ENCODE data around the gene MKNK1. TPM values are rescaled to one million over a fixed set of nuclear protein-coding genes. Genes with fewer than 3 reads are reported as not detected.

MKNK1 gene
- polyA plus RNA-seq, 1 of the 3 experiments (the other 2 are of a cell fraction) = 28.2 TPM

DNA sequence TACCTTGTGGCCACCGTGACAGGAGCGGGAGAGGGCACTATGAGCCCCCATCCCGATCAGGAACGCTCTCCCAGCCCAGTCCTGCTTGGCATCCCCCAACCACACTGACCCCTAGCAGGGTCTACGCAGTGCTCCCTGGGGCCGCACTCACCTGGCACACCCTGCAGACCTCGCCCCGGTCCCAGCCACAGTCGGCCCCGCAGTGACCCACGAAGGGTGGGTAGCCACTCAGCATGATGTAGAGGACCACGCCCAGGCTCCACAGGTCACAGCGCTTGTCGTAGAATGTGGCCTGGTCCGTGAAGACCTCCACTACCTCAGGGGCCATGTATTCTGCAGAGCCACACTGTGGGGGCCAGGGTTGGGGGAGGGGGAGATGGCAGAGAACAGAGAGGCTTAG lies 41.6 kb downstream of the MKNK1 start:
- CTCF ChIA-PET = interaction anchor here (1.3 to 3.7 kb wide), 3 partner anchors 15 to 163 kb away, joined by 3 to 11 read pairs (median 5); no protein-coding TSS in a partner anchor
- H3K4me3 ChIP-seq (ENCODE audit: low read depth in 2 of 2, low read length in 1 of 2) = no peak overlapping the region
- POLR2A ChIA-PET = no interaction called here

DNA sequence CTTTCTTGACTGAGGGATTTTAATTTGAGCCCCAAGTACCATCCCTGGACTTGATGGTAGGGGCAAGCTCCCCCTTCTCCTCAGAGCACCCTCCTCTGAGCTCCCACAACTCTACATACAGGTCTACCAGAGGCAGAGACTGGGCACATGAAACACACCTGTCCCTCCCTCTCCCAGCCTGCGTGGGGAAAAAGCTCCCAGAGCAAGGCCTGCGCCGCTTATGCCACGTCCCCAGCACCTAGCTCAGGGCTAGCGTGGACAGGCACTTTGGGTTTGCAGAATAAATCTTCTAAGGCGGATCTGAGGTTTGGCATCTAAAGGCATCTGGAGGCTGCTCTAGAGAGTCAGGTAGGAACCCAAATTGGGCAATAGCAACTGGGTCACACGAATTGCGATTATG lies 45.1 kb downstream of the MKNK1 start:
- POLR2A ChIA-PET = interaction anchor here (0.7 kb wide), 1 partner anchor 14 kb away, joined by 3 read pairs; no protein-coding TSS in a partner anchor

More for the DNA sequence above, 41.6 kb downstream of the MKNK1 start:
- no peak for TF ChIP-seq TCF12 (IDR thresholded peaks at IDR 0.05)
- TF ChIP-seq GATA2 (CRISPR knock-in tag; IDR thresholded peaks at IDR 0.05) = no peak
- TF ChIP-seq, protein P1, sequence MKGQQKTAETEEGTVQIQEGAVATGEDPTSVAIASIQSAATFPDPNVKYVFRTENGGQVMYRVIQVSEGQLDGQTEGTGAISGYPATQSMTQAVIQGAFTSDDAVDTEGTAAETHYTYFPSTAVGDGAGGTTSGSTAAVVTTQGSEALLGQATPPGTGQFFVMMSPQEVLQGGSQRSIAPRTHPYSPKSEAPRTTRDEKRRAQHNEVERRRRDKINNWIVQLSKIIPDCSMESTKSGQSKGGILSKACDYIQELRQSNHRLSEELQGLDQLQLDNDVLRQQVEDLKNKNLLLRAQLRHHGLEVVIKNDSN (IDR thresholded peaks at IDR 0.05; ENCODE audit: borderline replicate concordance, low read depth) = no peak
- TF ChIP-seq TEAD4 (IDR thresholded peaks at IDR 0.05; ENCODE audit: borderline replicate concordance, insufficient read depth) = no peak
- no peak for TF ChIP-seq RFX5 (IDR thresholded peaks at IDR 0.05; ENCODE audit: low read length)
- WGBS (ENCODE audit: low lambda C conversion rate) = 96% methylated on average over 14 of the region's 15 CpGs
- H2AFZ ChIP-seq (ENCODE audit: low read depth) = no peak overlapping the region
- peaks cover 3 to 11% of the 10 kb centered on the region in 2 experiments for H3K36me3 ChIP-seq (replicated peaks in 1 of 2; ENCODE audit: control insufficient read depth in 1 of 2, insufficient read depth in 2 of 2, low read length in 1 of 2)
- no peaks in the 10 kb centered on the region for H3F3A ChIP-seq (replicated peaks; ENCODE audit: insufficient read depth)
- no peak overlapping the region for H3K4me2 ChIP-seq
- H3K9ac ChIP-seq = no peak overlapping the region
- no peaks in the 10 kb centered on the region for H3K9me2 ChIP-seq
- no peaks in the 10 kb centered on the region for H3K79me2 ChIP-seq (ENCODE audit: insufficient read depth)
- no peaks in the 10 kb centered on the region for H4K20me1 ChIP-seq (ENCODE audit: insufficient read depth)
- no peak overlapping the region for H3K27ac ChIP-seq (ENCODE audit: low read depth in 2 of 2, low read length in 1 of 2)
- DNase-seq = no peak
- H3K9me3 ChIP-seq = no peaks in the 10 kb centered on the region
- H3K27me3 ChIP-seq (ENCODE audit: insufficient read depth) = no peaks in the 10 kb centered on the region
- no peaks in the 10 kb centered on the region for H3K4me1 ChIP-seq (ENCODE audit: control insufficient read depth in 1 of 2, insufficient read depth in 2 of 2, low read depth in 1 of 2, low read length in 1 of 2)

More for the DNA sequence above, 45.1 kb downstream of the MKNK1 start:
- Histone ChIP-seq H3K4me2 (no peak overlapping the region), H3K79me2 (ENCODE audit: insufficient read depth) (no peaks in the 10 kb centered on the region), H3K4me1 (ENCODE audit: control insufficient read depth in 1 of 2, insufficient read depth in 2 of 2, low read depth in 1 of 2, low read length in 1 of 2) (no peaks in the 10 kb centered on the region; a peak in 1 of 4 replicates), H3K27ac (ENCODE audit: low read depth in 2 of 2, low read length in 1 of 2) (no peak overlapping the region), H3K4me3 (ENCODE audit: low read depth in 2 of 2, low read length in 1 of 2) (no peak overlapping the region), H3F3A (replicated peaks; ENCODE audit: insufficient read depth) (no peaks in the 10 kb centered on the region), H2AFZ (ENCODE audit: low read depth) (no peak overlapping the region), H4K20me1 (ENCODE audit: insufficient read depth) (no peaks in the 10 kb centered on the region), H3K9ac (no peak overlapping the region), H3K9me3 (no peaks in the 10 kb centered on the region), H3K36me3 (replicated peaks in 1 of 2; ENCODE audit: control insufficient read depth in 1 of 2, insufficient read depth in 2 of 2, low read length in 1 of 2) (peaks cover 0 to 6% of the 10 kb centered on the region in 2 experiments), H3K9me2 (no peaks in the 10 kb centered on the region), H3K27me3 (ENCODE audit: insufficient read depth) (no peaks in the 10 kb centered on the region)
- TF ChIP-seq, protein P2, sequence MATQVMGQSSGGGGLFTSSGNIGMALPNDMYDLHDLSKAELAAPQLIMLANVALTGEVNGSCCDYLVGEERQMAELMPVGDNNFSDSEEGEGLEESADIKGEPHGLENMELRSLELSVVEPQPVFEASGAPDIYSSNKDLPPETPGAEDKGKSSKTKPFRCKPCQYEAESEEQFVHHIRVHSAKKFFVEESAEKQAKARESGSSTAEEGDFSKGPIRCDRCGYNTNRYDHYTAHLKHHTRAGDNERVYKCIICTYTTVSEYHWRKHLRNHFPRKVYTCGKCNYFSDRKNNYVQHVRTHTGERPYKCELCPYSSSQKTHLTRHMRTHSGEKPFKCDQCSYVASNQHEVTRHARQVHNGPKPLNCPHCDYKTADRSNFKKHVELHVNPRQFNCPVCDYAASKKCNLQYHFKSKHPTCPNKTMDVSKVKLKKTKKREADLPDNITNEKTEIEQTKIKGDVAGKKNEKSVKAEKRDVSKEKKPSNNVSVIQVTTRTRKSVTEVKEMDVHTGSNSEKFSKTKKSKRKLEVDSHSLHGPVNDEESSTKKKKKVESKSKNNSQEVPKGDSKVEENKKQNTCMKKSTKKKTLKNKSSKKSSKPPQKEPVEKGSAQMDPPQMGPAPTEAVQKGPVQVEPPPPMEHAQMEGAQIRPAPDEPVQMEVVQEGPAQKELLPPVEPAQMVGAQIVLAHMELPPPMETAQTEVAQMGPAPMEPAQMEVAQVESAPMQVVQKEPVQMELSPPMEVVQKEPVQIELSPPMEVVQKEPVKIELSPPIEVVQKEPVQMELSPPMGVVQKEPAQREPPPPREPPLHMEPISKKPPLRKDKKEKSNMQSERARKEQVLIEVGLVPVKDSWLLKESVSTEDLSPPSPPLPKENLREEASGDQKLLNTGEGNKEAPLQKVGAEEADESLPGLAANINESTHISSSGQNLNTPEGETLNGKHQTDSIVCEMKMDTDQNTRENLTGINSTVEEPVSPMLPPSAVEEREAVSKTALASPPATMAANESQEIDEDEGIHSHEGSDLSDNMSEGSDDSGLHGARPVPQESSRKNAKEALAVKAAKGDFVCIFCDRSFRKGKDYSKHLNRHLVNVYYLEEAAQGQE (IDR thresholded peaks at IDR 0.05; ENCODE audit: low read depth, low read length) = no peak
- TF ChIP-seq RFX5 (IDR thresholded peaks at IDR 0.05; ENCODE audit: low read length) (no peak), FOXJ3 (CRISPR knock-in tag; IDR thresholded peaks at IDR 0.05) (no peak), TAF1 (IDR thresholded peaks at IDR 0.05; ENCODE audit: borderline replicate concordance, low read depth, low read length) (no peak), ELF1 (IDR thresholded peaks at IDR 0.05) (no peak)
- TF ChIP-seq, protein P3, sequence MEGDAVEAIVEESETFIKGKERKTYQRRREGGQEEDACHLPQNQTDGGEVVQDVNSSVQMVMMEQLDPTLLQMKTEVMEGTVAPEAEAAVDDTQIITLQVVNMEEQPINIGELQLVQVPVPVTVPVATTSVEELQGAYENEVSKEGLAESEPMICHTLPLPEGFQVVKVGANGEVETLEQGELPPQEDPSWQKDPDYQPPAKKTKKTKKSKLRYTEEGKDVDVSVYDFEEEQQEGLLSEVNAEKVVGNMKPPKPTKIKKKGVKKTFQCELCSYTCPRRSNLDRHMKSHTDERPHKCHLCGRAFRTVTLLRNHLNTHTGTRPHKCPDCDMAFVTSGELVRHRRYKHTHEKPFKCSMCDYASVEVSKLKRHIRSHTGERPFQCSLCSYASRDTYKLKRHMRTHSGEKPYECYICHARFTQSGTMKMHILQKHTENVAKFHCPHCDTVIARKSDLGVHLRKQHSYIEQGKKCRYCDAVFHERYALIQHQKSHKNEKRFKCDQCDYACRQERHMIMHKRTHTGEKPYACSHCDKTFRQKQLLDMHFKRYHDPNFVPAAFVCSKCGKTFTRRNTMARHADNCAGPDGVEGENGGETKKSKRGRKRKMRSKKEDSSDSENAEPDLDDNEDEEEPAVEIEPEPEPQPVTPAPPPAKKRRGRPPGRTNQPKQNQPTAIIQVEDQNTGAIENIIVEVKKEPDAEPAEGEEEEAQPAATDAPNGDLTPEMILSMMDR (IDR thresholded peaks at IDR 0.05) = no peak
- TF ChIP-seq, protein P4, sequence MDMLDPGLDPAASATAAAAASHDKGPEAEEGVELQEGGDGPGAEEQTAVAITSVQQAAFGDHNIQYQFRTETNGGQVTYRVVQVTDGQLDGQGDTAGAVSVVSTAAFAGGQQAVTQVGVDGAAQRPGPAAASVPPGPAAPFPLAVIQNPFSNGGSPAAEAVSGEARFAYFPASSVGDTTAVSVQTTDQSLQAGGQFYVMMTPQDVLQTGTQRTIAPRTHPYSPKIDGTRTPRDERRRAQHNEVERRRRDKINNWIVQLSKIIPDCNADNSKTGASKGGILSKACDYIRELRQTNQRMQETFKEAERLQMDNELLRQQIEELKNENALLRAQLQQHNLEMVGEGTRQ (IDR thresholded peaks at IDR 0.05; ENCODE audit: borderline replicate concordance, low read depth, low read length) = no peak
- 89% methylated on average over 7 of the region's 8 CpGs for WGBS (ENCODE audit: low lambda C conversion rate)
- CTCF ChIA-PET = interaction anchor here (1.0 to 1.4 kb wide), 4 partner anchors 11 to 114 kb away, joined by 4 to 9 read pairs (median 4); no protein-coding TSS in a partner anchor
- DNase-seq = no peak

Data from SK-N-SH (cell line).